Measurements from ENCODE around the gene LPIN2. TPM values are rescaled to one million over a fixed set of nuclear protein-coding genes. Genes with fewer than 3 reads are reported as not detected.
A peak's percentile ranks its signal among the peaks of the same experiment; 100 is the strongest.

Gene LPIN2
- total RNA-seq, 3 donors from 2014 or later (not counting 1 experiment from before 2014, with no cell fraction given) = 32.9 to 58.8 (median 57.1) TPM

- TF ChIP-seq CTCF (IDR thresholded peaks at IDR 0.05) = no peak
- Mint-ChIP-seq H3K4me3 (peak overlapping the region; percentile 59), H3K27me3 (ENCODE audit: low read depth in 2 of 2) (no peaks in the 10 kb centered on the region), H3K36me3 (no peaks in the 10 kb centered on the region), H3K4me1 (peaks cover 33 to 56% of the 10 kb centered on the region in 2 donors), H3K27ac (peak overlapping the region; percentile 75 to 88), H3K9me3 (no peaks in the 10 kb centered on the region)
- no peaks in the 10 kb centered on the region for H3K27me3 ChIP-seq (ENCODE audit: control insufficient read depth, insufficient read depth, low read length)
- no peak overlapping the region for H3K4me3 ChIP-seq (ENCODE audit: low read length)
- peaks cover 28% of the 10 kb centered on the region for H3K4me1 ChIP-seq (ENCODE audit: control insufficient read depth, insufficient read depth, low read length)
- intact Hi-C loops (cut with micrococcal nuclease) = no loop called here
- peak overlapping the region; percentile 58 for H3K27ac ChIP-seq (ENCODE audit: low read length)
- H3K9me3 ChIP-seq (ENCODE audit: control insufficient read depth, insufficient read depth, low read length) = no peaks in the 10 kb centered on the region
- DNase-seq (no peak), ATAC-seq (peak in 1 of 3 donors; percentile 5)
- no peaks in the 10 kb centered on the region for H3K36me3 ChIP-seq (ENCODE audit: control insufficient read depth, insufficient read depth, low read length)
- WGBS (ENCODE audit: insufficient coverage) = 49% methylated on average over 3 of the region's 3 CpGs
These were observed 14.3 kb downstream of the LPIN2 start for GRCh38 chr18:2998644-2999043.

GRCh38 chr18:2997846-2998564 is 14.9 kb downstream of the LPIN2 start:
- 69% methylated on average over 4 of the region's 4 CpGs for WGBS (ENCODE audit: insufficient coverage)

GRCh38 chr18:2997429-2997828 is 15.5 kb downstream of the LPIN2 start:
- no peak overlapping the region for H3K4me3 Mint-ChIP-seq
- ATAC-seq = no peak
- no peak for DNase-seq
- H3K9me3 Mint-ChIP-seq = no peaks in the 10 kb centered on the region
- no peaks in the 10 kb centered on the region for H3K36me3 ChIP-seq (ENCODE audit: control insufficient read depth, insufficient read depth, low read length)
- H3K4me1 Mint-ChIP-seq = peaks cover 32 to 55% of the 10 kb centered on the region in 2 donors
- H3K4me1 ChIP-seq (ENCODE audit: control insufficient read depth, insufficient read depth, low read length) = peaks cover 28% of the 10 kb centered on the region
- H3K27ac Mint-ChIP-seq = peak overlapping the region; percentile 75 to 88
- H3K27ac ChIP-seq (ENCODE audit: low read length) = peak overlapping the region; percentile 58
- intact Hi-C loops (cut with micrococcal nuclease) = no loop called here
- no peaks in the 10 kb centered on the region for H3K27me3 ChIP-seq (ENCODE audit: control insufficient read depth, insufficient read depth, low read length)
- H3K9me3 ChIP-seq (ENCODE audit: control insufficient read depth, insufficient read depth, low read length) = no peaks in the 10 kb centered on the region
- no peaks in the 10 kb centered on the region for H3K36me3 Mint-ChIP-seq
- no peaks in the 10 kb centered on the region for H3K27me3 Mint-ChIP-seq (ENCODE audit: low read depth in 2 of 2)
- no peak for TF ChIP-seq CTCF (IDR thresholded peaks at IDR 0.05)
- H3K4me3 ChIP-seq (ENCODE audit: low read length) = no peak overlapping the region

More at GRCh38 chr18:2997846-2998564, 14.9 kb downstream of the LPIN2 start:
- Histone ChIP-seq H3K9me3 (ENCODE audit: control insufficient read depth, insufficient read depth, low read length) (no peaks in the 10 kb centered on the region), H3K36me3 (ENCODE audit: control insufficient read depth, insufficient read depth, low read length) (no peaks in the 10 kb centered on the region), H3K4me1 (ENCODE audit: control insufficient read depth, insufficient read depth, low read length) (peaks cover 28% of the 10 kb centered on the region), H3K27me3 (ENCODE audit: control insufficient read depth, insufficient read depth, low read length) (no peaks in the 10 kb centered on the region), H3K4me3 (ENCODE audit: low read length) (no peak overlapping the region), H3K27ac (ENCODE audit: low read length) (peak overlapping the region; percentile 58)
- DNase-seq (no peak), ATAC-seq (no peak)
- Mint-ChIP-seq H3K36me3 (no peaks in the 10 kb centered on the region), H3K9me3 (no peaks in the 10 kb centered on the region), H3K4me3 (peak overlapping the region; percentile 21), H3K4me1 (peaks cover 38 to 60% of the 10 kb centered on the region in 2 donors), H3K27ac (peak overlapping the region; percentile 75 to 88), H3K27me3 (ENCODE audit: low read depth in 2 of 2) (no peaks in the 10 kb centered on the region)
- intact Hi-C loops (cut with micrococcal nuclease) = no loop called here
- no peak for TF ChIP-seq CTCF (IDR thresholded peaks at IDR 0.05)

Measured in natural killer cell (primary cell).